NCI-H2029 (cell line): ENCODE measurements around the gene RALGAPB.
"Not testable (repeated sequence)": the region's sequence is repeated elsewhere in the genome, so short reads cannot be mapped to it uniquely, and the experiment has no call there.

ENCODE experiments used
- DNase-seq: peaks from one replicate; lab custom pipeline; 2025; lab: John Stamatoyannopoulos, UW

Gene RALGAPB

DNA sequence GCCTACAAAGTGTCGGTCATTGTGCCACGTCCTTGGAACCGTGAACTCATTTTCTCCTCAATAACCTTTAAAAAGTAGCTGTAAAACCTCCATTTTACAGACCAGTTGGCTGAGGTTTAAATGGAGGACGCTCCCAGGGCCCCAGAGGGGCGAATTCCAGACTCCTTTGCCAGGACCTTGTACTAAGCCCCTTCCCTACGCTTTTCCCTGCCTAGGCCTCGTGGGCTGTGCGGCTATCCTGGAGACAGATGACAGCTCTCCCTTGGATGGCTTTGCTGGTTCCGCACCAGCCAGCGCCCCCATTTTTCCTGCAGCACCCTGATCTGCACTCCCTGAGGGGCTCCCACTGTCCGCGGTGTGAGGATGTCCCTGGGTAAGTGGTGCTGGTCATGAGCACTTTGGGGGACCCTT lies 25.4 kb upstream of the RALGAPB start:
- no peak for DNase-seq

DNA sequence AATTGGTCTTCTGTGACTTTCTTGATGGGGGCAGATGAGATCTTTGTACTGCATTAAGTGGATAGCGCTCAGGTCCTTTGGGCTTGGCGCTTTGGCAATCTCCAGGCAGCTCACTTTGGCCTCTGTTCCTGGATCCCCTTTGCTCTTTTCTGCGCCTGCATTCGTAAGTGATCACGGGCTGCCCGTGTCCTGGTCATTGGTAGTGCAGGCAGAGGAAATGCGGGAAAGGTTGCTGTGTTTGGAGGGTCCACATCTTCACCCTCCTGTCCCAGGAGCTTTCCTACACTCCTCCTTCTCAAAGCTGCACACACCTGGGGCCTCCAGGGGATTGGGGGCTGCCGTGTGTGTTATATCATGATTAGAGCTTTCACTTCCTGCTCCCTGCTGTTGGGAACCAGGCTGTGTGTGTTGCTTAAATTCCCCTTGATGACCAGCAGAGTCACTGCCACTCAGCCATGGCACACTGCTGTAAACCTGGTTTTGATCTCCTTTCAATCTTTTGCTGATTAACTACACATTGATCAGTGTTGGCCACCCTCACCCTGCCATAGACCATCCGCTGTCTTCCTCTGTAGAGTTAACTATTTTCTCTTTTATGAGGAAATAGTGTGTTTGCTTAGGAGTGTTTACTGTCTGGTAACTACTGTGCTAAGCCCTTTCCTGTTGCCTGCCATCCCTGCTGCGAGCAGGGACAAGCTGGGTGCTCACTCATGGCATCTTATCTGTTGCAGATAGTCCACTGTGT lies 24.5 kb upstream of the RALGAPB start:
- no peak for DNase-seq

DNA sequence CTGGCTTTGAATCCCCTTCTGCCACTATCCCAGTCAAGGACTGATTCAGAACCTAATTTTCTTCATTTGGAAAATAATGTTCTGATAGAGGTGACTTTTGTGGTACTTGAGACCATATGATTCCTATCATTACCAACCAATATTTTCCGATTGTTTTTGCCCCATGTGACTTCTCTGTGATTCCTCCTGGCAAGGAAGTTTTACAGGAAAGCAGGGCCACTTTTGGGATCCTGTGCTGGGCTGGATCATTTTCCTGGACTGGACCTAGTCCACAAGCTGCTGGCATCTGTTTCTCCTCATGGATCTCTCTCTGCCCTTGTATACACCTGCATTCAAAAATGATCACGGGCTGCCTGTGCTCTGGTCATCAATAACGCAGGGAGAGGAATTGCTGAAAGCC lies 23.6 kb upstream of the RALGAPB start:
- no peak for DNase-seq

GRCh38 chr20:38450412-38450975 lies 22.1 kb upstream of the RALGAPB start:
- DNase-seq = no peak

- no peak for DNase-seq
Observed at GRCh38 chr20:38452880-38453624, 19.6 kb upstream of the RALGAPB start.

DNA sequence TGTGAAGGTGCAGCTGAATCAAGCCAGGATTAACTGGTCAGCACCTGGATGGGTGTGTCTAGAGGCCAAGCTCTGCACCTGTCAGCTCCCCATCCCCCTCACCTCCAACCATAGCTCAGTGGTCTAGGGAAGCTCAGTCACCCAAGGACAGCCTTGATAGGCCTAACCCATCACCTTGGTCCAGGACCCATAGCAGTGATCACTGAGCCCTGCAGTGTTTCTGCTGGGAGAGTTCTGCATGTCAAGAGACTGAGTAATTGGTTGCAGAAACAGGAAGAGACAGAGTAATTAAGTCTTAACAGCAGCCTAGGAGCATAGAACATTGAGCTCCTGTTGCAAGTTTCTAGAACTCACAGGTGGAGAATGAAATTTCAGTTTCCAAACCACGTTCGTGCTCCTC lies 18.7 kb upstream of the RALGAPB start:
- DNase-seq = no peak

DNA sequence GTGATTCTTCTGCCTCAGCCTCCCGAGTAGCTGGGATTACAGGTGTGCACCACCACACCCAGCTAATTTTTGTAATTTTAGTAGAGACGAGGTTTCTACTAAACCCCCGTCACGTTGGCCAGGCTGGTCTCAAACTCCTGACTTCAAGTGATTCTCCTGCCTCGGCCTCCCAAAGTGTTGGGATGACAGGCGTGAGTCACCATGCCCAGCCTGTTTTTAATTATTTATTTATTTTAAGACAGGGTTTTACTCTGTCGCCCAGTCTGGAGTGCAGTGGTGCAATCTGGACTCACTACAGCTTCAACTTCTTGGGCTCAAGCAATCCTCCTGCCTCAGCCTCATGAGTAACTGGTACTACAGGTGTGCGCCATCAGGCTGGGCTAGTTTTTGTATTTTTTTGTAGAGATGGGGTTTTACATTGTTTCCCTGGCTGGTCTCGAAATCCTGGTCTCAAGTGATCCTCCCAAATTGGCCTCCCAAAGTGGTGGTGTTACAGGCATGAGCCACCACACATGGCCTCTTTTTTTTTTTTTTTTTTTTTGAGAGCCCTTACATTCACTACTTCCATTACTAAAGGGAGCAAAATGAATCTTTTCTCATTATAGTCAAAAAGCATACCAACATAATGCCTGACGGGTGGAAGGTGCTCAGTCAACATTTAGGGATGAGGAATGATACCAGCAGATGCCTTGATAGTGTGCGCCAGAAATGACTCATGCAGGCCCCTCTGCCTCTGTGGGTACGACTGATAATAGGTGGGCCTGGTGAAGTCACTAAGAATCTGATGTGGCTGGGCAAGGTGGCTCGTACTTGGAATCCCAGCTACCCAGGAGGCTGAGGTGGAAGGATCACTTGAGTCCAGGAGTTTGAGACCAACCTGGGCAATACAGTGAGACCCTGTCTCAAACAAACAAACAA lies 17.8 kb upstream of the RALGAPB start:
- DNase-seq = no peak

DNA sequence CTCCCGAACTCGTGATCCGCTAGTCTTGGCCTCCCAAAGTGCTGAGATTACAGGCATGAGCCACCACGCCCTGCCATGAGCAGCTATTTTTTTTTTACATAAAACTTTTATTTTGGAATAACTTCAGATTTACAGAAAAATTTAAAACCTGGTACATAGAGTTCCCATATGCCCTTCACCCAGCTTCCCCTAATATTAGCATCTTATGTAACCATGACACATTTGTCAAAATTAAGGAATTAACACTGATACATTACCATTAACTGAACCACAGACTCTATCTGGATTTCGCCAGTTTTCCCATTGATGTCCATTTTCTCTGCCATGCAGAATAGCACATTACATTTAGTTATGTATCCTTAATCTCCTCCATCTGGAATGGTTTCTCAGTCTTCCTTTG lies 14.3 kb upstream of the RALGAPB start:
- DNase-seq = no peak

DNA sequence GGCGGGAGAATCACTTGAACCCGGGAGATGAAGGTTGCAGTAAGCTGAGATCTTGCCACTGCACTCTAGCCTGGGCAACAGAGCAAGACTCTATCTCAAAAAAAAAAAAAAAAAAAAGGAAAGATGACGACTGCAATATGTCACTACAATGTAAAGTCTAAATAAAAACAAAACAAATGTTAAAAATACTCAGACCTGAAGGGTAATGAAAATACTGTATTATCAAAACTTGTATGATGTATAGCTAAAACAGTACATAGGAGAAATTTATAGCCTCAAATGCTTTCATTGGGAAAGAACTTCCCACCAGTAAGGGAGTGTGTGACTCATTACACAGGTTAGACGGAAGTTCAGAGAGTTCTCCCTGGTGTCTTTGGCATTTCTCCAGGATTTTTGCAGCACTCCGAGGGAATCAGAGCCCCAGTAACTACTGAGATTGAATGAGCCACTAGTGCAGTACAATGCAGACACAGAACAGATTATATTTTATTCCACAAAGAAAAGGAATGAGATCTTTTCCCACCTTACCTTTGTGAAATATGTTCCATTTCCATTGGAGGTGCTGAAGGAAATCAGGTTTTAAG lies 12.5 kb upstream of the RALGAPB start:
- peak; percentile 75 for DNase-seq

GRCh38 chr20:38460631-38461030 lies 12.0 kb upstream of the RALGAPB start:
- not testable (repeated sequence) for DNase-seq

DNA sequence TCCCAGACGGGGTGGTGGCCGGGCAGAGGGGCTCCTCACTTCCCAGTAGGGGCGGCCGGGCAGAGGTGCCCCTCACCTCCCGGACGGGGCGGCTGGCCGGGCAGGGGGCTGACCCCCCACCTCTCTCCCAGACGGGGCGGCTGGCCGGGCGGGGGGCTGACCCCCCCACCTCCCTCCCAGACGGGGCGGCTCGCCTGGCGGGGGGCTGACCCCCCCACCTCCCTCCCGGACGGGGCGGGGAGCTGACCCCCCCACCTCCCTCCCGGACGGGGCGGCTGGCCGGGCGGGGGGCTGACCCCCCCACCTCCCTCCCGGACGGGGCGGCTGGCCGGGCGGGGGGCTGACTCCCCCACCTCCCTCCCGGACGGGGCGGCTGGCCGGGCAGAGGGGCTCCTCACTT lies 11.5 kb upstream of the RALGAPB start:
- not testable (repeated sequence) for DNase-seq

GRCh38 chr20:38461569-38461968 lies 11.1 kb upstream of the RALGAPB start:
- not testable (repeated sequence) for DNase-seq

GRCh38 chr20:38466171-38466570 lies 6.5 kb upstream of the RALGAPB start:
- no peak for DNase-seq

- DNase-seq = no peak
Observed at GRCh38 chr20:38466983-38467382, 5.7 kb upstream of the RALGAPB start.

GRCh38 chr20:38471245-38471644 lies 1.4 kb upstream of the RALGAPB start:
- no peak for DNase-seq

DNA sequence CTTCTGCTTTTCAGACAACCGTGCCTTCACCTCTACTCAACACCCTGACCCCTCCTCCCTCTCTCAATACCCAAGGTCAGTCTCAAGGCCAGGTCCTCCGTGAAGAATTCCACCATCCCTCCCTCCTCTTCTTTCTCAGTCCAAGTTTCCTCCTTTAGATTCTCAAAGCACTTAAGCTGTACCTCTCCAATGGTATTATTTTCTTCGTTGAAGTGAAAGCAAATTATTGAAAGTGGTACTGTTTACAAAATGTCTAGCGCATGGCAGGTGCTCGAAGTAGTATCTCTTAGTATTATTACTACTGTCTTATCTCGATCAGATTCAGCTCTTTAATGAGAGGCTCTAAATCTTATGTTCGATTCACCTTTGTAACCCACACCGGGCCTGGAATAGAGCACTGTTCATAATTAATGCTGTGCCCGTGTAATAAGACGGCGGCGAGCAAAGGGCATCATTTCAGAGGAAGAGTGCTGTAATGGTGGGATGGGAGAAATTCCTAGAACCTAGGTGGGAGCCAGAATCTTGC lies 593 bp upstream of the RALGAPB start:
- no peak for DNase-seq

- peak; percentile 70 for DNase-seq
Observed at GRCh38 chr20:38473367-38473795, 738 bp downstream of the RALGAPB start.

DNA sequence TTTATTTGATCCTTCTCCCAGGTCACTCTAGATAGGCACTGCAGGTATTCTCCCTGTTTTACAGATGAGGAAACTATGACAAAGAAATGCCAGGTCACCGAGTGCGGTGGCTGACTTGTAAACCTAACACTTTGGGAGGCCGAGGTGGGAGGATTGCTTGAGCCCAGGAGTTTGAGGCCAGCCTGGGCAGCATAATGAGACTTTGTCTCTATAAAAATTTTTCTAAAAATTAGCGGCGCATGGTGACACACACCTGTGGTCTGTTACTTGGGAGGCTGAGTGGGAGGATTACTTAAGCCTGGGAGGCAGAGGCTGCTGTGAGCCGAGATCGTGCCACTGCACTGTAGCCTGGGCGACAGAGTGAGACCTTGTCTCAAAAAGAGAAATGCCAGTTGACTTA lies 5.1 kb downstream of the RALGAPB start:
- DNase-seq = no peak

DNA sequence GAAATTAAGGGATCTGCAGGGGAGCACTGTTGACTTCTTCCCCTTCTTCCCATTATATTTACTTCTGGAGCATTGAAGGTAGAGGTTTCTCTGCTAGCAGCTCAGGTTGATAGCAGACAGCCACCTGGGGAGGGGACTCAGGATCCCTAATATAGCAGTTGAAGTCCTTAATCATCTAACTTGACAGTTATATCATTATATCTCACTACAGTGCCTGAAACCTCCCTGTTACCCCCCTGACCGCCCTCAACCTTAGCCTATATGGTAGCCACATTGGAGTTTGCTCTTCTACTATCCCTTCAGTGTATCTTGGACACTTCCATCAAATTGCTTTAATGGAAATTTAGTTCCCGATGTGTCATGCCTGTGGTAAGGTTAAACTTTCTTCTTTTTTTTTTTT lies 7.0 kb downstream of the RALGAPB start:
- DNase-seq = no peak

GRCh38 chr20:38485041-38485440 lies 12.4 kb downstream of the RALGAPB start:
- DNase-seq = no peak

DNA sequence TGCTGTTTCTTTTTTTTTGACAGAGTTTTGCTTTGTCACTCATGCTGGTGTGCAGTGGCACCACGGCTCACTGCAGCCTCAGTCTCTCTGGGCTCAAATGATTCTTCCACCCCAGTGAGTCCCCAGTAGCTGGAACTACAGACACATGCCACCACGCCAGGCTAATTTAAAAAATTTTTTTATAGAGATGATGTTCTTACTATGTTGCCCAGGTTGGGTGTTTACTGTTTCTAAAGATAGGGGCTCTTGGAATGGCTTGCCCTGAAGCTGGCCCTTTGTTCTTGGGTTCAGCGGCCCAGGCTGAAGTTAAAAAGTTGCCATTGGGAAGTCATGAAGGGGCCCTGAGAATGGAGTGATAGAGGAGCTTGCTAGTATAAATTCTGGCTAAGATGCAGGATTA lies 16.5 kb downstream of the RALGAPB start:
- DNase-seq = no peak
